Pancreas (tissue), 10 donors: ENCODE data around the gene TRAF7. TPM values are rescaled to one million over a fixed set of nuclear protein-coding genes. Genes with fewer than 3 reads are reported as not detected.
"Not testable (repeated sequence)": the region's sequence is repeated elsewhere in the genome, so short reads cannot be mapped to it uniquely, and the experiment has no call there.

Experiments used
- ATAC-seq, 4 donors: fragments of 200-7000 bp; cut with Tn5 transposase; one replicate each; pipeline versions ENCODE4 v1.8.0 to v1.9.1; 2020; ENCODE audit warnings: mild to moderate bottlenecking in 4 of 4, moderate library complexity in 4 of 4
- DNase-seq, 6 donors: peaks; one replicate each; pipeline ENCODE4 v3.0.0-alpha.2; 2020
- FAIRE-seq: peaks from 2 replicates; lab custom pipeline; 2012; peaks lifted over from hg19 to GRCh38; lab: Jason Lieb, UNC
- H3K27ac ChIP-seq, 4 donors: fragments of 200-600 bp; sonication (generic); 1 replicate in 3 of 4; 2 replicates in 1 of 4; pipeline versions ENCODE4 v1.5.0 to v1.8.0; 2020
- H3K27me3 ChIP-seq, 4 donors: fragments of 200-600 bp; one replicate each; pipeline ENCODE4 v1.8.0; 2021
- H3K36me3 ChIP-seq, 3 donors: fragments of 200-600 bp; sonication (generic) in 1 of 3; one replicate each; pipeline versions ENCODE4 v1.5.0 to v1.8.0; 2020 to 2021
- H3K4me1 ChIP-seq, 3 donors: fragments of 200-600 bp; one replicate each; pipeline ENCODE4 v1.8.0; 2021
- H3K4me3 ChIP-seq, 4 donors: fragments of 200-600 bp; sonication (generic) in 2 of 4; one replicate each; pipeline versions ENCODE4 v1.5.0 to v1.8.0; 2020 to 2021
- H3K9me3 ChIP-seq, 4 donors: fragments of 200-600 bp; one replicate each; pipeline ENCODE4 v1.8.0; 2021
- CTCF ChIP-seq, 4 donors: fragments of 200-600 bp; sonication (generic) in 3 of 4; IDR thresholded peaks; one replicate each; pipeline versions ENCODE4 v1.5.0 to v1.8.0; 2021; ENCODE audit warnings: antibody characterized with exemption in 4 of 4
- WGBS, 2 donors: extraction: QIAGEN DNeasy Blood & Tissue Kit; methylation state at CpG; one replicate each; pipeline ENCODE4 v1.1.7; 2013; 5-methylcytosine and 5-hydroxymethylcytosine counted together
- intact Hi-C, 3 donors: fragments of 100-400 bp; cut with DNase I; formaldehyde crosslinking; loops; one replicate each; pipeline versions ENCODE4 v1.11.1 to v1.14.2; 2022
- polyA plus RNA-seq, 2 donors: library from polyadenylated mRNA; stranded (reverse); fragments of 200-250 nt; gene quantifications; one replicate each; pipeline ENCODE4 v1.2.3, GENCODE V29; 2013
- total RNA-seq, 6 donors: library from RNA; stranded (reverse); fragmentation: NEBNext Ultra II Directional in 4 of 6; extraction: Animal tissue kit (Norgen Biotek cat#: 25700) in 4 of 6; gene quantifications; one replicate each; pipeline versions ENCODE4 v1.2.1 to v1.2.4, GENCODE V29; 2021 to 2023
- donor health status: healthy with polysubstance abuse.
- donor health status: DM: no; HTN: no; CAD: no; lungs with moderate emphysema.
- donor health status: DM: no; HTN: no; CAD: no.
- donor health status: control.
- donor health status: control.
- donor health status: Bipolar disorder and iron deficiency.
- donor health status: DM: yes; HTN: yes; CAD: no.
- donor health status: DM: no; HTN: no; CAD: no.
- donor health status: DM: no; HTN: no; CAD: no.
- donor health status: DM: yes; HTN: yes; CAD: no.

The TRAF7 gene
- 10 to 100 TPM; 25.3 to 45.1 (median 40.8) TPM for total RNA-seq
- 10 to 100 TPM; 24.5 to 30.1 TPM for polyA plus RNA-seq

DNA sequence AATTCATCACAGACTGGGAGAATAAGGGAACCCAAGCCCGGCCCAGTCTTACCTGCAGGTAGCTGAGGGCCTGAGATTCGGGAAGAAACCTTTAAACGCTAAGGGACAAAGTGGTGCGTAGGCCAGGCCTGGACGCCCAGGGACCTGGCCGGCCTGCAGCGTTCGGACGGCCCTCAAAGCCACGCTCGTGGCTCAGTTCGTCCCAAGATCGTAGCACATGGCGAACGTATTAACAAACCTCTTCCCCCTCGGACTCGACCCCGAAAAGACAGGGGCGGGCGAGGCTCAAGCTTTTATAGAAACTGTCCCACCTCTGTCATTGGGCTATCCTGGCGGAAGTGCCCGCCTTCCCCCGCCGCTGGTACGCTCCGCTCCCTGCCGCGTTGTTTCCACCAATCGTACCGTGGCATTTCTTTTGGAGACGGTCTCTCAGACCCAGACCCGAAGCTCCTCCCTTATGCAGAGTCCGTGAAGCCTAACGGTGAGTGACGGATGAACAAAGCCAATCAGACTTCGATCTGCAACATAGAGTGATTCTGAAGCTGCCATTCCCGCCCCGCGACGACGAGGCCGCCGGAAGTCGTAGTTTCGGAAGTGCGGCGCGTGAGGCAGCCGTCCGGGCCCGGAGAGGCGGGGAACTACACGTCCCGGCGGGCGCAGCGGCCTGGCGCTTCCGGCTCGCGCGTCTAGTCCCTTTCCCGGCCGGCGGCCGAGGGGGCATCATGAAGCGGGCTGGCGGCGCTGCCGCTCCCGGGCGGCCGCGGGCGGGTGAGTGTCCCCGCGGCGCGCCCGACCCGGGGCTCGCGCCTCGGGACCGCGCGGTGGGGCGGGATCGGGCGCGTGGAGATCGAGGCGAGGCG is at the start of gene TRAF7:
Gene TRAF7, plus strand, starts transcription at position 692 of the 860 bp plus-strand sequence. CDS start 8,139 bp downstream, outside the sequence.
- DNase-seq: peak; percentile 97 to 100 (median 99)
- peak; percentile 98 for FAIRE-seq
- intact Hi-C loops: no loop called here
- ATAC-seq: peak; percentile 77 to 86 (median 80)
- peak within 1 kb of the TSS; percentile 48 to 86 (median 58) for H3K4me3 ChIP-seq
- no peaks in the 10 kb centered on the region for H3K36me3 ChIP-seq
- H3K27me3 ChIP-seq: no peaks in the 10 kb centered on the region
- H3K9me3 ChIP-seq: no peaks in the 10 kb centered on the region
- peak within 1 kb of the TSS; percentile 55 to 79 (median 70) for H3K27ac ChIP-seq
- no peak for TF ChIP-seq CTCF (IDR thresholded peaks at IDR 0.05)
- WGBS, 2 donors: 0% methylated on average over 78 to 94 of the region's 94 CpGs
- H3K4me1 ChIP-seq: peaks cover 32 to 43% (median 41%) of the 10 kb centered on the region in 3 donors

DNA sequence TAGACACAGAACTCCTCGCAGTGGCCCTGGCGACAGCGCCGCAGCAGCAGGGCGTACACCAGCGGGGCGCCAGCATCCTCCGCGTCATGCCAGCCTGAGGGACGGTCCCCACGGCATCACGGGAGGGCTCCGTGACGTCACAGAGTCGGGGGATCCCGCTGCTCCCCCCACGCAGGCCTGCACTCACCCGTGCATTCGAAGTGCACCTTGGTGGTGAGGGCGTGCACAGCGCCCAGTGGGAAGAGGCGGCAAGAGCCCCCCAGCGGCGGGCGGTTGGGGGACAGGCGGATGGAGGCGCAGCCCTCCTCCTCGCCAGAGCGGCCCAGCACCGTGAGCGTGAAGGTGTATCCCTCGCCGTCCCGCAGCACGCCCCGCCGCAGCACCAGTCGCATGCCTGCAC is 49.4 kb upstream of the TRAF7 start:
- H3K4me3 ChIP-seq, H3K27ac ChIP-seq, ATAC-seq, DNase-seq, H3K9me3 ChIP-seq, intact Hi-C loops, H3K36me3 ChIP-seq, H3K27me3 ChIP-seq, FAIRE-seq, H3K4me1 ChIP-seq: not testable (repeated sequence)
- 95 to 96% methylated on average over 28 to 38 of the region's 38 CpGs for WGBS, 2 donors

- H3K9me3 ChIP-seq, H3K4me3 ChIP-seq, H3K4me1 ChIP-seq, H3K27me3 ChIP-seq, intact Hi-C loops, FAIRE-seq, DNase-seq, H3K27ac ChIP-seq, H3K36me3 ChIP-seq: not testable (repeated sequence)
- ATAC-seq: peak in 2 of 4 donors; percentile 13 to 19
- 88 to 90% methylated on average over 12 to 17 of the region's 17 CpGs for WGBS, 2 donors
Measured at GRCh38 chr16:2107121-2107790, 48.3 kb upstream of the TRAF7 start.

DNA sequence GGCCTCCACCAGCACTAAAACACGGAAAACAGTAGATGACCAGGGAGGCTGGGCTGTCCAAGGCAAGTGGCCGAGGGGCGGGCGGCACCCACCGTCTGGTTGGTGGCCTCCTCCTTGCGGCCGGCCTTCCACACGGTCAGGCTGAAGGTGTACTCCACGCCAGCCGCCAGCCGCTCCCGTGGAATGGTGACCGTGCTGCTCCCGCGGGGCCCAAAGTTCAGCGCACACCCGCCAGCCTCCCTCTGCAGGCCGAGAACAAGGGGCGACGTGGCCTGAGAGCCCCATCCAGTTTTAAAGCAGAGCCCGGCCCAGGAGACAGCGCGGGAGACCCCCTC is 47.8 kb upstream of the TRAF7 start:
- H3K4me3 ChIP-seq, ATAC-seq, H3K36me3 ChIP-seq, H3K4me1 ChIP-seq, H3K27ac ChIP-seq, H3K9me3 ChIP-seq, FAIRE-seq, intact Hi-C loops, DNase-seq, H3K27me3 ChIP-seq: not testable (repeated sequence)
- WGBS, 2 donors: 93 to 94% methylated on average over 20 to 23 of the region's 23 CpGs

DNA sequence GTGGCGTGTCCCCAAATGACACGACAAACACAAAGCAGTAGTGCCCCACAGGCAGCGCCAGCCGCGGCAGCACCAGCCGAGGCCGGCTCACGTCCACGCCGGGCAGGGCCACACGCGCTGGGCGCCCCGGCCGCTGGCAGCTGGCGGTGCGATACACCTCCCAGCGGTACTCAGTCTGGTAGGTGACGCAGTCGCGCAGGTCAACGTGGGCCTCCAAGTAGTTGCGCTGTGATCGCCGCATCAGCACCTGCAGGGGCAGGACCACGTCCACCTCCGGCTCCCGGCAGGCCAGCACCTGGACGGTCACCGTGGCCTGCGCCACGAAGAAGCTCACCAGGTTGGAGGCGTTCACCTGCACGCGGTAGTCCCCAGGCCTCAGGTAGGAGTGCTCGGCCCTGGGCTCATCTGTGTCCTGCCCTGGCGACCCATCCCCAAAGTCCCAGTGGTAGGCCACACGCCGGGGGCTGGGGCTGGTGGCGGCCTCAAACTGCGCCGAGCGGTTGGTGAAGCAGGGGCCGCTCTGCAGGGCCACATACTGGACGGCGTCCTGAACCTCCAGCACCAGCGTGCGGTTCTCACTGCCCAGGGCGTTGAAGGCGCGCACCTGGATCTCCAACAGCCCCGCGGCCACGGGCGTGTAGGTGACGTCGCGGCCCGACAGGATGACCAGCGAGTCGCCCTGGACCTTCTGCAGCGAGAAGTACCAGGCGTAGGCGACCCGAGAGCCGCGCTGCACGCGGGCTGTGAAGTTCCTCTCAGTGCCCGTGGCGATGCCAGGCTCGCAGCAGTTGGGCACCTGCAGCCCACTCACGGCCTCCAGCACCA is 46.9 kb upstream of the TRAF7 start:
- H3K27me3 ChIP-seq, H3K36me3 ChIP-seq, FAIRE-seq, H3K9me3 ChIP-seq, H3K4me3 ChIP-seq, H3K4me1 ChIP-seq, H3K27ac ChIP-seq, intact Hi-C loops: not testable (repeated sequence)
- 96 to 97% methylated on average over 65 to 73 of the region's 73 CpGs for WGBS, 2 donors
- ATAC-seq (peak in 3 of 4 donors; percentile 13 to 24 (median 19)), DNase-seq (peak in 1 of 6 donors; percentile 58)

- FAIRE-seq, H3K4me1 ChIP-seq, H3K4me3 ChIP-seq, intact Hi-C loops, DNase-seq, H3K27me3 ChIP-seq, H3K27ac ChIP-seq, H3K9me3 ChIP-seq: not testable (repeated sequence)
- peak in 1 of 4 donors; percentile 14 for ATAC-seq
- H3K36me3 ChIP-seq: peaks cover 0 to 12% (median 0%) of the 10 kb centered on the region in 3 donors
- 95 to 97% methylated on average over 25 of the region's 25 CpGs for WGBS, 2 donors
Measured at GRCh38 chr16:2109271-2109580, 46.4 kb upstream of the TRAF7 start.

GRCh38 chr16:2109872-2110271 is 45.7 kb upstream of the TRAF7 start:
- DNase-seq, H3K9me3 ChIP-seq, H3K27me3 ChIP-seq, intact Hi-C loops, H3K4me1 ChIP-seq, H3K4me3 ChIP-seq, FAIRE-seq, H3K27ac ChIP-seq: not testable (repeated sequence)
- 94 to 95% methylated on average over 21 to 23 of the region's 23 CpGs for WGBS, 2 donors
- ATAC-seq: peak in 3 of 4 donors; percentile 9 to 16 (median 12)
- H3K36me3 ChIP-seq: peaks cover 0 to 12% (median 0%) of the 10 kb centered on the region in 3 donors

DNA sequence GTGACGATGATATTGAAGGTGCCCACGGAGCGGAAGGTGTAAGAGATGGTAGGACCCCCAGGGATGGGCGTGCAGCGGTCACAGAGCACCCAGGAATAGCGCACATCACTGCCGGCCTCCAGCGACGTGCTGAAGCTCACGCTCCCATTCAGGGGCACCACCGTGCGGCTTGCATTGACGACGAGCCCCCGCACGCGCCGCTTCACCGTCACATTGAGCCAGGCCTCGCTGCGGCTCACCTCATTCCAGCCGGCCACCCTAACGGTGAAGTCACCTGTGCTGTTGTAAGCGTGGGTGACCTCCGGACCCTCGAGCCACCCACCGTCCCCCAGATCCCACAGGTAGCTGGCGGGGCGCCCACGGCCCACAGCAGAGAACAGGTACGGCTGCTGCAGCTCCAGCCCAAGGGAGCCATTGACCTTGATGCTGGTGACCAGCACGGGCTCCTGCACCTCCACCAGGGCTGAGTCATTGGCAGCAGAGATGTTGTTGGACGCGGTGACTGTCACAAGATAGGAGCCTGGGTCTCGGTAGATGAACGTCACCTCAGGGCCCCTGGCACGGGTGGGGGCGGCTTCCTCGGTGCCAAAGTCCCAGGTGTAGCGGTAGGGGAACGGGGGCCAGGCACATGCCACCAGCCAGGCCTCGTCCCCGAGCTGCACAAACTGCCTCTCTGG is 45.1 kb upstream of the TRAF7 start:
- DNase-seq: peak in 1 of 6 donors; percentile 51
- WGBS, 2 donors: 94 to 96% methylated on average over 39 to 42 of the region's 43 CpGs
- intact Hi-C loops, H3K4me3 ChIP-seq, FAIRE-seq, H3K9me3 ChIP-seq, H3K4me1 ChIP-seq, H3K27me3 ChIP-seq, H3K27ac ChIP-seq: not testable (repeated sequence)
- peak in 1 of 4 donors; percentile 14 for ATAC-seq
- peaks cover 0 to 12% (median 0%) of the 10 kb centered on the region in 3 donors for H3K36me3 ChIP-seq

DNA sequence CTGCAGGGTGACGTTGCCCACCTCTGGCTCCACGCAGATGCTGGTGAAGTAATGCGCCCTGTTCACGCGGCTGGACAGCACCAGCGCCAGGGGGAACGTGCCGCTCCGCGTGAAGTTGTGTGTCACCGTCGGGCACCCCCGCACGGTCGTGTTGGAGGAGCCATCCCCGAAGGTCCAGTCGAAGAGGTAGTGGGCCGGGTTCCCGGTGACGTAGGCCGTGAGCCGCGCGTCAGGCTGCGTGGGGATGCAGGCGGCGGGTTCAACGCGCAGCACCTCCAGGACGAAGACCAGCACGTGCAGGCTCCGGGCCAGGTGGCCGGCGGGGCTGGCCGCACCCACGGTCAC is 44.6 kb upstream of the TRAF7 start:
- H3K4me1 ChIP-seq, H3K27ac ChIP-seq, H3K4me3 ChIP-seq, intact Hi-C loops, H3K27me3 ChIP-seq, FAIRE-seq, H3K9me3 ChIP-seq: not testable (repeated sequence)
- H3K36me3 ChIP-seq: peaks cover 0 to 12% (median 0%) of the 10 kb centered on the region in 3 donors
- DNase-seq: peak in 1 of 6 donors; percentile 68
- ATAC-seq: peak in 1 of 4 donors; percentile 8
- 95 to 98% methylated on average over 34 to 36 of the region's 36 CpGs for WGBS, 2 donors
